ENCODE data around the gene ZNF418. TPM values are rescaled to one million over a fixed set of nuclear protein-coding genes. Genes with fewer than 3 reads are reported as not detected.
A peak's percentile ranks its signal among the peaks of the same experiment; 100 is the strongest.
"Not testable (repeated sequence)": the region's sequence is repeated elsewhere in the genome, so short reads cannot be mapped to it uniquely, and the experiment has no call there.

Gene ZNF418
- total RNA-seq: 0.76 TPM

- peak; percentile 84 for ATAC-seq
These were observed at the start of gene ZNF418 for GRCh38 chr19:57934820-57935665. TSS of gene ZNF418 (minus strand) at chr19:57935402. CDS start at chr19:57933822, 1,580 bp downstream.

- ATAC-seq: no peak
These were observed 43.5 kb upstream of the ZNF418 start for GRCh38 chr19:57978586-57979289.

- no peak for ATAC-seq
These were observed 39.2 kb upstream of the ZNF418 start, which contains the start of gene C19orf18 for GRCh38 chr19:57974434-57974833. TSS of gene C19orf18 (minus strand) at chr19:57974534. CDS start at chr19:57974432, 102 bp downstream.

DNA sequence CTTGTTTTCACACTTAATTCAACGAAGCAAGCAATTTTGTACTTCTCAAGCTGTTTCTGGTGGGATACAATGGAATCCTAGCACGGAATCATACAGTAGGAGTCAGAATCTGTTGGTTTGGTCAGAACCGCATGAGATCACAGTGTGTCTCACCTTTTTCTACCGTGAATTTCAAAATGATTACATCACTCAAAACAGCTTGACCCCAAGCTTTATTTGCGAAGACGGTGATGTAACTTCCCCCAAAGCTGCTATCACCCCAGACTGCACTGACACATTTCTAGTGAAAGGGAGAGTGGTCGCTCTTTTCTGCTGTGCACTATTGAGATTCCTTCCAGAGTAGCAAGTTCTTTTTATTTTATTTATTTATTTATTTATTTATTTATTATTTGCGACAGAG is 29.6 kb upstream of the ZNF418 start:
- ATAC-seq: no peak

- ATAC-seq: no peak
These were observed 26.6 kb upstream of the ZNF418 start for GRCh38 chr19:57961785-57962184.

DNA sequence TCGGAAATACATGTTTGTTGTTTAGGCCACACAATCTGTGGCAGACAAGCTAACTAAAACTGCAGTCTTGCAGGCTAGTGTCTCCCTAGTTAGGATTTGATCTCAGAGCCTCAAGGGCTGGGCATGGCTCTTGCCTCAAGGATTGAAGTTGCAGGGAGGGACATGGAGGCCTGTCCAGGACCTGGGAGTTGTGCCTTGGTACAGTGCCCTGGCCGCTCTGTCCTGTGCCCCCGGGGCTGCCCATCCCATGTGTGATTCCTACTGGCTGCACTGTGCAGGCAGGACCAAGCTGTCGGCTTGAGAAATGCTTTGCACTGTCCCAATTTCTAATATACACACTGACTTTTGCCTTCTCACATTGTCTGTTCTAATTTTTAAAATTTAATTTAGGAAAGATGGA is 19.8 kb upstream of the ZNF418 start:
- no peak for ATAC-seq

GRCh38 chr19:57949702-57950101 is 14.5 kb upstream of the ZNF418 start:
- ATAC-seq: no peak

GRCh38 chr19:57949296-57949695 is 14.1 kb upstream of the ZNF418 start:
- ATAC-seq: no peak

- peak; percentile 98 for ATAC-seq
These were observed 12.4 kb upstream of the ZNF418 start, which contains the start of gene ZNF256 for GRCh38 chr19:57947419-57948134. TSS of gene ZNF256 (minus strand) at chr19:57947706. CDS start at chr19:57947474, 232 bp downstream.

GRCh38 chr19:57947088-57947418 is 11.9 kb upstream of the ZNF418 start:
- peak; percentile 24 for ATAC-seq

- no peak for ATAC-seq
These were observed 11.1 kb upstream of the ZNF418 start for GRCh38 chr19:57946316-57946715.

- ATAC-seq: no peak
These were observed 6.4 kb upstream of the ZNF418 start for GRCh38 chr19:57941593-57941992.

- no peak for ATAC-seq
These were observed 529 bp upstream of the ZNF418 start for GRCh38 chr19:57935731-57936130.

DNA sequence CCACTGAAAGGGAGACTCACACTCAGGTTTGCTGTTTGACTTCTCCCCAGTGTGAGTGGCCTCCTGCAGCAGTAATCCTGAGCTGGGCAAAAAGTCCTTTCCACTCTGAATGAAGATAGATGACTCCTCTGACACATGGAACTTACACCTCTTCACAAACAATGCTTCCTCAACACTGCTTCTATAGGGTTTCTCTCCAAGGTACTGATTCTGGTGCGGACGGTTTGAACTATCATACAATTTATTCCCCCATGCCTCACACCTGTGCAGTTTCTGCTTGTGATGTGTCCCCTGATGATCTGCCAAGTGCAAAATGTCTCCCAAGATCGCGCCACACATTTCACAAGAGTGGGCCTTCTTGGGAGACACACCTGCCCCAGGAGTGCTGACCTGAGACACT is 7.6 kb downstream of the ZNF418 start:
- ATAC-seq: no peak

DNA sequence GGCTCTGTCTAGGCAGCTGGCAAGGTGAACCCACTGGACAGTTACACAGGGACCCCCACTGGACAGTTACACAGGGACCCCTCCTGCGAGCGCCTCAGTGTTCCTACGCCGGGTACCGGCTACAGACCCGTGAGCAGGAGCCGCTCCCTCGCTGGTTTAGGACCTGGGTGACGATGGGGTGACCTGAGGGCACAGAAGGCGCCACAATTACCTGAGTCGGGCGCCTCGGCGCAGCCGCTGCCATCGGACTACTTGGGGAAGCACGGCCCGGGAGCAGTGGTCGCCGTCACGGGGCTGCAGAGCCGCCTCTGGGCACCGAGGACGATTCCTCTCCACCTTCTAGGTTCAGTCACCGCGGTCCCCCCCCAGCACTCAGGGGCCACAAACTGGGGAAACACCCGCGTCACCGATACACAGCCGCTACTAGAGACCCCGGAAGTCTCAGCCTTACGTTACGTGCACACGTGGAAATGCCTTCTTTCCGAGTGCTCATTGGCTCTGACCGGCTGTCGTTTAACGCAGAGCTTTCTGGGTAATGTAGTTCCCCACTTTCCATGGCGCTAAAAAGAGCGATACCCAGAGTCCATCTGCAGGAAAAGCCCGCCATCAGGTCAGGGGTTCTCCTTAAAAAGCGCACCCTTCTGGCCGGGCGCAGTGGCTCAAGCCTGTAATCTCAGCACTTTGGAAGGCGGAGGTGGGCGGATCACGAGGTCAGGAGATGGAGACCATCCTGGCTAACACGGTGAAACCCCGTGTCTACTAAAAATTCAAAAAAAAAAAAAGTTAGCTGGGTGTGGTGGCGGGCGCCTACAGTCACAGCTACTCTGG is 18.8 kb downstream of the ZNF418 start, which contains the start of gene ZNF417:
TSS of gene ZNF417 (minus strand) at position 425 of the 828 bp plus-strand sequence. CDS start at position 244, 181 bp downstream.
- ATAC-seq: peak; percentile 99

DNA sequence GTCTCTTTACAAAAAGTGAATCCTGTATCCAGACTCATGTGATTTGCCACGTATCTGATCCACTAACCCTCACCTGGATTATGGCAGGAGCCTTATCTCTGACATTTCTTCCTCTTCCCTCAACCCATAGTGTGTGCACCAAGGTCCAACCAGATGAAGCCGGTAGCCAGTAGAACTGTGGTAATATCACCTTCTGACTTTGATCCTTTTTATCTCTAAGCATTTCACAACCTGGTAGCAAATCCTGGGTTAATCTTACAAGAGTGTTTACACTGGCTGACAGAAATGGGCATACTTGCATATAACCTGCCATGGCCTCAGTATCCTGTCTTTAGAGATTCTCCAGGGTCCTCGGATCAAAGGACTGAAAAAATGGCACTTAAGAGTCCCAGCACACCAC is 20.7 kb downstream of the ZNF418 start:
- no peak for ATAC-seq

DNA sequence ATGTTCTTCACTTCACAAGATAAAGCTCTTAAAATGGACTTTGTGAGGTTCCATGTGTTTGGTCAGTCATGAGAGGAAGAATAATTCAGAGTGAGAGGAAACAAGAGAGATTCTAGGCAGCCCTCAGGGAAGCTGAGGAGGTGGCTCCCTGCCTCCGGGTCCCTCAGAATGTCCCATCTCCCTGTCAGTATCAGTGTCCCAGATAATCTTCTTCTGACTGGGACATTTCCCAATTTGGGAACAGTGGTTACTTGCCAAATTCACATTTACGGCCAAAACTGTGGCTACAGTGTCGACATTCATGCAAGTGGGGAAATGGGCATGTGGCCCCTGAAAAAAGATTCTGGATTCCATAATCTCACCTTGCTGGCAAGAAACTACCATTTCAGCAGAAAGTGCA is 27.8 kb downstream of the ZNF418 start:
- ATAC-seq: no peak

GRCh38 chr19:57905258-57905657 is 29.9 kb downstream of the ZNF418 start:
- no peak for ATAC-seq

DNA sequence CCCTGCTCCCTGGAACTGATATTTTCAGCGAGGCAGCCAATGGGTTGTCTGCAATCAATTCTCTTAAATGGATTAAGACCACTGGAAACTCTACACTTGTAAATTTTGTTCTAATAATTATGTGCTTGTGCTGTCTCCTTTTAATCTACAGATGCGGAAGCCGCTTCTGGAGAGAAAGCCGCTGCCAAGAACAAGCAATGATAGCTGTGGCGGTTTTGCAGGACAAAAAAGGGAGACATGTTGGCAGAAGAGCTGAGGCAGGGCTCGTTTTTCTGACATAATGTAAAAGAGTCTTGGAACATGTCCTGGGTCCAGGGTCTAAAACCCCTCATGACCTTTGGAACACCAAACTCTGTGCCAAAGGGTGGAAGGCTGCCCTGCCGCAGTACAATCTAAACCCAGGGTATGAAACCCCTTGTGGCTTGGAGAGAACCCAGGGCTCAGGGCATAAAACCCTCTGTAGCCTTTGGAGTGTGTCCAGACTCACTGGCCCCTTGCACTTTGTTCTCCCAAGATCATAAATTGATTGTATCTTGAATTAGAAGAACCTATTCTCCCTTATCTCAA is 31.5 kb downstream of the ZNF418 start:
- ATAC-seq: no peak

- no peak for ATAC-seq
These were observed 34.9 kb downstream of the ZNF418 start for GRCh38 chr19:57900311-57900710.

- ATAC-seq: not testable (repeated sequence)
These were observed 44.5 kb downstream of the ZNF418 start for GRCh38 chr19:57890706-57891105.
